Measurements from ENCODE around the gene UBE2N. TPM values are rescaled to one million over a fixed set of nuclear protein-coding genes. Genes with fewer than 3 reads are reported as not detected.

UBE2N gene
- total RNA-seq, 1 donor from 2014 or later: 150 TPM

- Mint-ChIP-seq H3K27ac (ENCODE audit: unreplicated experiment) (peak within 1 kb of the TSS; percentile 95), H3K4me1 (ENCODE audit: unreplicated experiment) (peaks cover 37% of the 10 kb centered on the region), H3K4me3 (ENCODE audit: unreplicated experiment) (peak within 1 kb of the TSS; percentile 99), H3K9me3 (ENCODE audit: unreplicated experiment) (no peaks in the 10 kb centered on the region), H3K36me3 (ENCODE audit: low read depth, unreplicated experiment) (peaks cover 9% of the 10 kb centered on the region), H3K27me3 (ENCODE audit: unreplicated experiment) (peaks cover 6% of the 10 kb centered on the region)
- no peak for TF ChIP-seq CTCF (IDR thresholded peaks at IDR 0.05; ENCODE audit: unreplicated experiment)
- DNase-seq (ENCODE audit: low spot score): peak; percentile 99
Observed at GRCh38 chr12:93377252-93378195, 64.2 kb downstream of the UBE2N start, which contains the start of gene NUDT4. NUDT4 (plus strand) TSS chr12:93377925; CDS start chr12:93378323, 398 bp downstream.

GRCh38 chr12:93376436-93377251, 65.1 kb downstream of the UBE2N start:
- Mint-ChIP-seq H3K36me3 (ENCODE audit: low read depth, unreplicated experiment) (peaks cover 6% of the 10 kb centered on the region), H3K4me3 (ENCODE audit: unreplicated experiment) (peak overlapping the region; percentile 87), H3K4me1 (ENCODE audit: unreplicated experiment) (peaks cover 32% of the 10 kb centered on the region), H3K27ac (ENCODE audit: unreplicated experiment) (no peak overlapping the region), H3K27me3 (ENCODE audit: unreplicated experiment) (peaks cover 6% of the 10 kb centered on the region), H3K9me3 (ENCODE audit: unreplicated experiment) (no peaks in the 10 kb centered on the region)
- TF ChIP-seq CTCF (IDR thresholded peaks at IDR 0.05; ENCODE audit: unreplicated experiment): no peak
- DNase-seq (ENCODE audit: low spot score): no peak

DNA sequence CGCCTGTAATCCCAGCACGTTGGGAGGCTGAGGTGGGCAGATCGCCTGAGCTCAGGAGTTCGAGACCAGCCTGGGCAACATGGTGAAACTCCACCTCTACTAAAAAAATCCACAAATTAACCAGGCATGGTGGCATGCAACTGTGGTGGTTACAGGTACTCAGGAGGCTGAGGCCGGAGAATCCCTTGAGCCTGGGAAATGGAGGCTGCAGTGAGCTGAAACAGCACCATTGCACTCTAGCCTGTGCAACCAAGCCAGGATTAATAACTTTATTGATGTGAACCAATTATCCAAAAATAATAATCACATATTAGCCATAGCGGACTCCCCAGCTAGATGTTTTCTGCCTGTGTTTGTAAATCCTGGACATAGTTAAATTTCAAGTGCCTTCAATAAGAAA, 65.8 kb downstream of the UBE2N start:
- no peak for DNase-seq (ENCODE audit: low spot score)
- Mint-ChIP-seq H3K27ac (ENCODE audit: unreplicated experiment) (no peak overlapping the region), H3K27me3 (ENCODE audit: unreplicated experiment) (peaks cover 4% of the 10 kb centered on the region), H3K4me1 (ENCODE audit: unreplicated experiment) (peaks cover 25% of the 10 kb centered on the region), H3K9me3 (ENCODE audit: unreplicated experiment) (no peaks in the 10 kb centered on the region), H3K36me3 (ENCODE audit: low read depth, unreplicated experiment) (peaks cover 4% of the 10 kb centered on the region), H3K4me3 (ENCODE audit: unreplicated experiment) (no peak overlapping the region)
- TF ChIP-seq CTCF (IDR thresholded peaks at IDR 0.05; ENCODE audit: unreplicated experiment): no peak

DNA sequence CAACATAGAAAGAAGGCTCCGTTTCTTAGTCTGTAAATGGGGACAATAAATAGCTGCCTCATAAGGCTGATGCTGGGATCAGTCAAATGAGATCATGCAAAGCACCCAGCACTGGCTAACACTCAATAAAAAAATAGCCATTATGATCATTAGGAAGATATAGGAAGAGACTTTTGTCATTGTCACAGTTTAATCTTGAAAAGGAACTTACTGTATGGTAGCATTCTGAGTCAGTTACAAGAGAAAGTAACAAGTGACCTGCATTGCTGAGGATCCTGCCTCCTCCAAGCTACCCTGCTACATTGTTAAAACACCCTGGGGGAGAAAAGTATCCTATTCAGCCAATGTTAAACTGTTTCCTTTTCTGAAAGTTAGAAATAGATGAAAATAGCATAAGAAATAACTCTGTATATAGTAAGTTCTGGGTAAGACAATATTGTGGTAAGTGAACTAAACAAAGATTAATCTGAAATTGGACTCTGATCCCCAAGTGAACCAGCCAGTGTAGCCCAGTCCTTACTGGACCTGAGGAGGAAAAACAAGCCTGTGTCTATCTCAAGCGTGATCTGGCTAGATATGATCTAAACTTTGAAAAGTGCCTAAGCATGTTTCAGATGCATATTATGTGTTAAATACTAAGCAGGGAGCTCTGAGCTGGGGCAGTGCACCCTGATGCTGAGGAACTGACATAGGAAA, 67.6 kb downstream of the UBE2N start:
- H3K36me3 Mint-ChIP-seq (ENCODE audit: low read depth, unreplicated experiment): peaks cover 4% of the 10 kb centered on the region
- H3K4me1 Mint-ChIP-seq (ENCODE audit: unreplicated experiment): peaks cover 18% of the 10 kb centered on the region
- H3K9me3 Mint-ChIP-seq (ENCODE audit: unreplicated experiment): no peaks in the 10 kb centered on the region
- DNase-seq (ENCODE audit: low spot score): no peak
- no peak overlapping the region for H3K27ac Mint-ChIP-seq (ENCODE audit: unreplicated experiment)
- H3K4me3 Mint-ChIP-seq (ENCODE audit: unreplicated experiment): no peak overlapping the region
- peaks cover 4% of the 10 kb centered on the region for H3K27me3 Mint-ChIP-seq (ENCODE audit: unreplicated experiment)
- no peak for TF ChIP-seq CTCF (IDR thresholded peaks at IDR 0.05; ENCODE audit: unreplicated experiment)
